Activated effector memory CD4-positive, alpha-beta T cell treated with Interleukin-2 at 50 U/mL for 16 hours (primary cell): ENCODE data around the gene RBM43.
"Not testable (repeated sequence)": the region's sequence is repeated elsewhere in the genome, so short reads cannot be mapped to it uniquely, and the experiment has no call there.

ENCODE experiments used
- DNase-seq: peaks from one replicate; pipeline ENCODE4 v3.0.0-alpha.2; 2020

The RBM43 gene

GRCh38 chr2:151261231-151261976 lies at the start of gene RBM43:
Gene RBM43 (minus strand): TSS chr2:151261863. CDS start chr2:151261727, 136 bp downstream.
- DNase-seq, result peak; percentile 79

GRCh38 chr2:151310313-151310712 lies 48.6 kb upstream of the RBM43 start:
- not testable (repeated sequence) for DNase-seq

- DNase-seq, result no peak
Measured at GRCh38 chr2:151306621-151307020, 45.0 kb upstream of the RBM43 start.

DNA sequence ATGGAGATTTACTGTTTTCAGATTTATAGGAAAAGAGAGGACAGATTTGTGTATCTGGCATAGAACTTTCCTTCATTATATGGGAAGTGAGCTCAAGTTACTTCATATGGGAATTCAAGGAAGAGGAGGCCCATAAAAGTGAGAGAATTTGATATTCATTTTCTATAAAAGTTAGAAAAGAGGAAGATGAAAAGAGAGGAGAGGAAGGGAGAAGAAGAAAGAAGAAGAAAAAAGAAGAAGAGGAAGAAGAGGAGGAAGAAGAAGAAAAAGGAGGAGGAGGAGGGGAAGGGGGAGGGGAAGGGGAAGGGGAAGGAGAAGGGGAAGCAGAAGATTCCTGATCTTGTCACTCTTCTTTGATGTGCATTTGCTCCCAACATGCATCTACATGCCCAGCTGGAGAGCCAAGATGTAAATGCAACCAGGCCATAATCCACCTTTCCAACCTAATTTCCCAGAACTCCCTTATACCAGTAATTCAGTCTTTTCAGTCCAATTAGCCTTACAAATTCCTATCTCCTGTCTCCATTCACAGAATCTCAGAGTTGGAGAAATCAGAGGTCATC lies 43.5 kb upstream of the RBM43 start:
- no peak for DNase-seq

DNA sequence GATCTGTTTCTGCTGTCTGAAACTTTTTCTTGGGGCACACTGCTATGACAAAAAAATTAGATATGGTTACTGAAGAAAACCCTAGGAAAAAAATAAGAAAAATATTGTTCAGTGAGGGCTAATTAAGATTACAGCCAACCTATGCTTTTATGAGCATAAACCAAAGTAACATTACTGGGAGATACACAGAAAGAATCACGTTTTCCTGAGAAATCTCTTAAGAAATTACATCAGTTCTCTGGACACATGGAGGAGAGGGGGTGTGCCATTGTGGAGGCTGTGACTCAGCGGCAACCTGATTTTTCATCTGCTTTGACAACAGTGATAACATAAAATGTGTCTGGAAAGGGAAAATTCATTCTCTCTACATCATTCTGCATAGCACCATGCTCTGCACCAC lies 41.2 kb upstream of the RBM43 start:
- DNase-seq, result no peak

GRCh38 chr2:151302404-151302803 lies 40.7 kb upstream of the RBM43 start:
- no peak for DNase-seq

GRCh38 chr2:151299920-151300539 lies 38.4 kb upstream of the RBM43 start:
- no peak for DNase-seq

- no peak for DNase-seq
Measured at GRCh38 chr2:151297882-151298281, 36.2 kb upstream of the RBM43 start.

DNA sequence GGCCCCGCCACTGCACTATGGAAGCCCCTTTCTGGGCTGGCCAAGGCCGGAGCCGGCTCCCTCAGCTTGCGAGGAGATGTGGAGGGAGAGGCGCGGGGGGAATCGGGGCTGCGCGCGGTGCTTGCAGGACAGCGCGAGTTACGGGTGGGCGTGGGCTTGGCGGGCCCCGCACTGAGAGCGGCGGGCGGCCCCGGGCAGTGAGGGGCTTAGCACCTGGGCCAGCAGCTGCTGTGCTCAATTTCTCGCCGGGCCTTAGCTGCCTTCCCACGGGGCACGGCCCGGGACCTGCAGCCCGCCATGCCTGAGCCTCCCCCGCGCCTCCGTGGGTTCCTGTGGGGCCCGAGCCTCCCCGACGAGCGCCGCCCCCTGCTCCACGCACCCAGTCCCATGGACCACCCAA lies 34.3 kb upstream of the RBM43 start:
- DNase-seq, result not testable (repeated sequence)

DNA sequence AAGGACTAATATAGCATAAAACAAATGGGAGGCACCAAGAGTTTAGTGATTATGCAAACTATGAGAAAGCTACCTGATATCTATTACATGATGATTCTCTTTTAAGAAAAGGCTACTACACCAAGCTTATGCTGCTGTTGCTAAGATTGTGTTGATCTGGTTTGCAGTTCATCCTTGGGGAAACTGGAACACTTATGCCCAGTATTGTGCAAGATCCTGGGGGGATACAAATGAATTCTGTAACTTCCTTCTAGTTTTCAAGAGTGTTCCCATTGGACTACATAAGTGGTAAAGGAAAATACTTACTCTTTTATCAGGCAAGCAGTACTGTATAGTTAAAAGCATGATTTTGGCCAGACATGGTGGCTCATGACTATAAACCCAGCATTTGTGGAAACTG lies 30.9 kb upstream of the RBM43 start:
- DNase-seq, result no peak

DNA sequence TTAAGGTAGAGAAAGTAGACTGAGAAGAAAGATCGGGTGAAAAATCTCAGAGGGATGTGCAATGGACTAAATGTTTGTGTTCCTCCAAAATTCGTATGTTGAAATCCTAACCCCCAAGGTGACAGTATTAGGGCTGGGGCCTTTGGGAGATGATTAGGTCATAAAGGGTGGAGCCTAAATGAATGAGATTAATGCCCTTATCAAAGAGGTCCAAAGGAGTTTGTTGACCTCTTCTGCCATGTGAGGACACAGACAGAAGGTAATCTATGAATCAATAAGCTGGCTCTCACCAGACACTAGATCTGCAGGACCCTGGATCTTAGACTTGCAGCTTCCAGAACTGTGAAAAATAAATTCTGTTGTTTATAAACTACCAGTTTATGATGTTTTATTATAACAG lies 30.5 kb upstream of the RBM43 start:
- DNase-seq, result no peak

DNA sequence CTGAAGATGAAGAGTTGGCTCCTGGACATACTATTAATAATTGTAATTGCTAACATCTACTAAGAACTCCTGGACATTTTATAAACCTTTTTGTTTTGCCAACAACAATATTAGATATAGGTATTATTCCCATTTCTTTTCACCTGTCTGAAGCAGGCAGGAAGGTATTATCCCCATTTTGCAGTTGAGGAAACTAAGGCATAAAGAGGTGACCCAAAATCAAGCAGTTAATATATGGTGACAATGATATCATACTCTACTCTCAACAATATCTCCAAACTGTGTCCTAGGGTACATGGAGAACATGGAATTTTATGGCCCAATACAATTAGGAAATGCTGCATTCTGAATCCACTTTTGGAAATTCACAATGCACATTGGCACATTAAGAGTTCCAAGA lies 29.6 kb upstream of the RBM43 start:
- DNase-seq, result no peak

DNA sequence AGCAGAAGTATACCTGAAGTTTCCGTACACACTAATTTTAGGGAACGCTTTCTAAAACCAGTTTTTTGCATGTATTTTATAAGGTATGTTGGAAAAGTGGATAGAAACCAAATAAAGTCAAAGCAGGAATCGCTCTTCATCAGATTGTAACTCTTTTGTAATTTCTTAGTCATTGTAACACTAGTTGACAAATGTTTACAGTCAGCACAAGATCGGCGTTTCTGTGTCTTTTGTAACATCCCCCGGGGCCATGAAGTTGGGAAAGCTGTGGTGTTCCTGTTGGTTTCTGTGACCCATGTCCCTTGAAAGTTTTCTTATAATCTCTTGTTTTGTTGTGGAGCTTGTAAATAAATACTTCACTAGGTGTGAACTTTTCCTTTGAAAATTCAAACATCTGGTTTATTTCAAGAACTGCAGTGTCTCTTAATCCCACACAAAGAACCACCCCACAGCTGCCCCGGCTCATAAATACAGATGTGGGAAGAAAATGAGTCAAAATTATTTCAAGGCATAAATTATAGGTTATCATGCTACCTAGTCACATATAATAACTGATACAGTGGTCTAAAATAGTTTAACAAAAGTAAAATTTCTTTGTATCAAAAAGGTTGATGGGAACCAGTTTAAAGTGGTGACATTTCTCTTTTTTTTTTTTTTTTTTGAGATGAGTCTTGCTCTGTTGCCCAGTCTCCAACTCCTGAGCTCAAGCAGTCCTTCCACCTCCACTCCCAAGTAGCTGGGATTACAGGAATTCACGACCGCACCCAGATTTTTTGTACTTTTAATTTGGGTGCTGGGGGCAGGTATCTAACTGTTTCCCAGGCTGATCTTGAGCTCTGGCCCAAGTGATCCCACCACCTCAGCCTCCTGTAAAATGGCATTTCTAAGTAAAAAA lies 28.6 kb upstream of the RBM43 start:
- DNase-seq, result no peak

GRCh38 chr2:151287513-151288250 lies 26.0 kb upstream of the RBM43 start:
- DNase-seq, result no peak

GRCh38 chr2:151282401-151282800 lies 20.7 kb upstream of the RBM43 start:
- DNase-seq, result no peak

DNA sequence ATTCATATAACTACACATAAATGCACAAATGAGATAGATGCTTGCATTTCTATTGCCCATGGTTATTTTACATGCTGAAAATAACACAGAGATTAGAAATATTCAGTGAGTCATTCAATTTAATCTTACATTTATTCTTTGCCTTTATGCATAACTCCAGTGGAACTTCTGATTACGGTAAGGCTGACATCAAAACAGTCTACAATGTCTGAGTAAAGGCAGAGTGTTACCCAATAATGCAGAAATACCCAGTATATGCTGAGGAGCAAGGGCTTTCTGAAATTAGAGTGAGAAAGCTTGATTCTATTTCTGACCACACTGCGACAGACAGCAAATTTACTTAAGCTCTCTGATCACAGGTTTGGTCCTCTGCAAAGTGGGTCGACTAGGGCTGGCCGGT lies 18.6 kb upstream of the RBM43 start:
- DNase-seq, result no peak

DNA sequence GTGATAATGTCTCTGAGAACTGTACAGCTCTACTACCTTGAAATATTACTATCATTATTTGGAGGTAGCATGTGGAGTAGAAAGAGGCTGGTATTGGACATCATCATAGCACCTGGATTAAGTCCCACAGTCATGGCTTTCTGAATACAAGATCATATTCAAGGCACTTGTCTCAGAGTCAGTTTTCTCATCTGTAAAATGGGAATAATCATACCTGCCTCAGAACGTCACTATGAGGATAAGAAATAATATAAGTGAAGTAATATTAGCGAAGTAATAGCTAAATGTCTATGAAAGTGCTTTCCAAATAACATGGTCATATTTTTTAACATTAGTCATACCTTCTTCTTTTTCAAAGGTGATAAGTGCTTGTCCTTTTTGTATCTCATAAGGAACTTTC lies 16.8 kb upstream of the RBM43 start:
- no peak for DNase-seq

GRCh38 chr2:151277067-151277466 lies 15.4 kb upstream of the RBM43 start:
- DNase-seq, result no peak

GRCh38 chr2:151275291-151275690 lies 13.6 kb upstream of the RBM43 start:
- DNase-seq, result no peak

- no peak for DNase-seq
Measured at GRCh38 chr2:151271824-151272223, 10.2 kb upstream of the RBM43 start.

DNA sequence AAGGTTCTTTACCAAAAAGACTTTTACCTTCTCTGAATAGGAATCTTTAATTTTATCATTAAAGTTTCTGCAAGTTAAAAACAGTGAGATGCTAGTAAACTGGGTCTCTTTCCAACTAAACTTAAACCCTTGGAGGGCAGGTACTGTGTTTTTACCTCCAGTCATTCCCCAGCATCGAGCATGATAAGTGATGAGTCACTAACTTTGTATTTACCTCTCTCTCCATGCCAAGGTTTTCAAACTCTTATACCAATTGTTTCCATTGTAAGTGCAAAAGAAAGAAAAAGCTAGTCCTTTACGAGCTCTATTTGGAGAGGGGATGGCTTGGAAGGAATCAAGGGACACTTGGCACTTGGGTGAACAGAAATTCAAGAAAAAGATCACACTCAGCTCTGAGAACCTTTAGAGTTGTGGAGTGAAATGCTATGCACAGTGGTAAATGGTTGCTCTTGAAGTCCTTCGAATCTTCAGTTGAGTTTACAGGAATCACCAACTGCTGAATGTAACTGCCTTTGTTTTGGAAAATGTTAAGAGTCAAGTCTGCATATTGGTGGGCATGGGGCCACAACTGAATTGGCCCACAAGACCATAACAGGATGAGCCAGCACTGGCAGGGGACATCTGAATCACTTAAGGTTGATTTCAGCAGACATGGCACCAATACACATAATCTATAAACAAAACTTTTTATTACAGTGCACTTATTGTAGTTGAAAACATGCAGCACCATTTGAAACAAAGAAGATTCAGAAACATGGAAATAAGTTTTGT lies 8.3 kb upstream of the RBM43 start:
- DNase-seq, result no peak

- DNase-seq, result no peak
Measured at GRCh38 chr2:151268085-151268484, 6.4 kb upstream of the RBM43 start.
